C4-2B (cell line): ENCODE results near the gene LTBP1.

Experiments
- H3K27ac ChIP-seq: fragments of 450-650 bp; 2 replicates; pipeline ENCODE4 v1.5.1; 2017
- ZFX ChIP-seq: fragments of 450-650 bp; IDR thresholded peaks from 2 replicates; pipeline ENCODE4 v1.6.1; 2017
- TF ChIP-seq, protein P1 (sequence below): fragments of 450-650 bp; conservative IDR thresholded peaks from 2 replicates; pipeline ENCODE4 v1.5.1; 2017; ENCODE audit warnings: mild to moderate bottlenecking

Gene LTBP1

DNA sequence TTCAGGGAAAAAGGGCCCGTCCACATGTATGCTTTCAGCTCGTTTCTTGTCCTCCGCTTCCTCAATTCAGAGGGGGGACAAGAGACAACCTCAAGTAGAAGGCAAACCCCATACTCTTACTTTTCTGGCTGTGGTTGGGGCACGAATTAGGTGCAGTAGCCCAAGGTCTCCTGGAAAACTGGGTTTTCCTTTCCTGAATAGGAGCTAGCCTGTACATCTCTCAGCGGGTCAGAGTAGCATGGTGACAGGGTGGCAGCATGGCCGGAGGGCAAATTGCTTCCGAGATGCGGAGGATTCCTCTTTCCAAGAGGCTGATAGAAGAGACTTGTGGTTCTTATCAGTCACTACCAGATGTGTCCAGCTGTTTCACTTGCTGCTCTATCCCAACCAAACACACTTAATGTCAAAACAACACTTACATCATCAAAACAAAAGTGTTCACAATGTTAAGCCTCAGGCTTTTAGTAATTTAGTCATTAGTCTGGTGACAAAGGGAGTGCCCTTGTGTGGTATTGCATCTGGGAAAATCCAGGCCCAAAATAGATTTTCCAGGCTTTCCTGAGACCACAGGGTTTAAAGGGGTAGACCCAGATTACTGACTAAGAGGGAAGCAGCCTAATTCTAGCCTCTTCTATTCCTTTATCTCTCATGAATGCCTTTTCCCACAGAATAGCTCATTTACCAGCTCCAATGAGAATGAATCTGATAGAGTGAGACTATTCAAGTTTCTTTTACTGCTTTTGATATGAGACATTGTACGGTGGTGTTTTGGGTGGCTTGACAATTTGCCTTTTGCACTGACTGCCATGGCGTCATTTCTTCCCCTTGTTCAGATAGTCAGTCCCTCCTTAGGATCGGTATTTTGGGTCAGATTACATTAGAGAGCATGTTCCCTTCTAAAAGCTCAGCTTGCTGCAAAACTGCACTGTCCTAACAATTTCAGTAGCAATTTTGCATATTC lies 162.0 kb downstream of the LTBP1 start:
- H3K27ac ChIP-seq, result no peak overlapping the region
- TF ChIP-seq ZFX, result no peak
- TF ChIP-seq, protein P1, sequence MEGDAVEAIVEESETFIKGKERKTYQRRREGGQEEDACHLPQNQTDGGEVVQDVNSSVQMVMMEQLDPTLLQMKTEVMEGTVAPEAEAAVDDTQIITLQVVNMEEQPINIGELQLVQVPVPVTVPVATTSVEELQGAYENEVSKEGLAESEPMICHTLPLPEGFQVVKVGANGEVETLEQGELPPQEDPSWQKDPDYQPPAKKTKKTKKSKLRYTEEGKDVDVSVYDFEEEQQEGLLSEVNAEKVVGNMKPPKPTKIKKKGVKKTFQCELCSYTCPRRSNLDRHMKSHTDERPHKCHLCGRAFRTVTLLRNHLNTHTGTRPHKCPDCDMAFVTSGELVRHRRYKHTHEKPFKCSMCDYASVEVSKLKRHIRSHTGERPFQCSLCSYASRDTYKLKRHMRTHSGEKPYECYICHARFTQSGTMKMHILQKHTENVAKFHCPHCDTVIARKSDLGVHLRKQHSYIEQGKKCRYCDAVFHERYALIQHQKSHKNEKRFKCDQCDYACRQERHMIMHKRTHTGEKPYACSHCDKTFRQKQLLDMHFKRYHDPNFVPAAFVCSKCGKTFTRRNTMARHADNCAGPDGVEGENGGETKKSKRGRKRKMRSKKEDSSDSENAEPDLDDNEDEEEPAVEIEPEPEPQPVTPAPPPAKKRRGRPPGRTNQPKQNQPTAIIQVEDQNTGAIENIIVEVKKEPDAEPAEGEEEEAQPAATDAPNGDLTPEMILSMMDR, result no peak

DNA sequence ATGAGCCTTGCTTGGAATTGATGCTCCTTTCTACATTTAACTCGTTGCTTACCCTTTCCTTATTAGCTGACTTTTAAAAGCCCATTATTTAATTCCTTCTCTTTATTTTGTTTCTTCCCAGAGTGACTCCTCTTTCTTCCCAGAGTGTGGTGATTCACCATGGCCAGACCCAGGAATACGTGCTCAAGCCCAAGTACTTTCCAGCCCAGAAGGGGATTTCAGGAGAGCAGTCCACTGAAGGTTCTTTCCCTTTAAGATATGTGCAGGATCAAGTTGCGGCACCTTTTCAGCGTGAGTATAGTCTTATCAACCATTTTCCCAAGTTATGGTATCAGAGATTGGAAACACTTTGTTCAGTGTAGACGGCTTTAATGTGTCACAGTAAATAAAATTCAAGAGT lies 163.7 kb downstream of the LTBP1 start:
- TF ChIP-seq ZFX, result no peak
- TF ChIP-seq, protein P1, result no peak

GRCh38 chr2:33111002-33111446 lies 164.3 kb downstream of the LTBP1 start:
- TF ChIP-seq, protein P1, result no peak
- no peak for TF ChIP-seq ZFX
- H3K27ac ChIP-seq, result no peak overlapping the region

More for the DNA sequence above, 163.7 kb downstream of the LTBP1 start:
- H3K27ac ChIP-seq, result no peak overlapping the region

DNA sequence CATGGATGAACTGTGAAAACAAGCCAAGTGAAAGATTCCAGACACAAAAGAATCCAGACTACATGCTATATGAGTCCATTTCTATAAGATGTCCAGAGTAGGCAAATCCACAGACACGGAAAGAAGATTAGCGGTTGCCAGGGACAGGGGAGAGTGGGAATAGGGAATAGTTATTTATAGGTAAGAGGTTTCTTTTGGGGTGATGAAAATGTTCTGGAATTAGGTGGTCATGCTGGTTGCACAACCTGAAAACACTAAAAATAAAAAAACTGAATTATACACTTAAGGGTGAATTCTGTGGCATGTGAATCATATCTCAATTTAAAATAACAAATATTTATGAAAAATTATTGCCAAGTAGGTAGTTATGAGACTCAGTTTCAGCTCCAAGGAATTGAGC lies 168.4 kb downstream of the LTBP1 start:
- TF ChIP-seq ZFX, result no peak
- H3K27ac ChIP-seq, result no peak overlapping the region

DNA sequence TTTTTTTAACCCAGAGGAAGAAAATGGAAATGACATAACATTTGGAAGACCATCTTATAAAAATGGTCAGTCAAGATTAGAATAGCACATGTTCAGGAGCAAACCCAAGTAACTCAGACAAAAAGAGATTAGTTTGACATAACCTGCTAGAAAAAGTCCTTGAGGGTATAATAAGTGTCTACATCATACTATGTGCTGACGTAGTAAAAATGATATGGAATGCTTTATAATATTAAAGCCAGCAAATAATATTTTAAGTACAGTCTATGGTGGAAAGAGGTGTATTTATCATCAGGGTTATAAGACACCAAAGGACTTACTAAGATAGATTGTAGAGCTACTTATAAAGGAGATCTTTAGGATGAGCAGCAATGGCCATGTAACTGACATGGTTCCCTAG lies 169.0 kb downstream of the LTBP1 start:
- H3K27ac ChIP-seq, result no peak overlapping the region
- TF ChIP-seq, protein P1, result no peak
- no peak for TF ChIP-seq ZFX

- H3K27ac ChIP-seq, result no peak overlapping the region
- no peak for TF ChIP-seq ZFX
- TF ChIP-seq, protein P1, result no peak
Measured at GRCh38 chr2:33116799-33117198, 170.0 kb downstream of the LTBP1 start.

GRCh38 chr2:33118651-33119050 lies 171.9 kb downstream of the LTBP1 start:
- TF ChIP-seq, protein P1, result no peak
- no peak for TF ChIP-seq ZFX

More at GRCh38 chr2:33118651-33119050, 171.9 kb downstream of the LTBP1 start:
- H3K27ac ChIP-seq, result no peak overlapping the region
